H1 (cell line): ENCODE results near the gene ACSF2. TPM values are rescaled to one million over a fixed set of nuclear protein-coding genes. Genes with fewer than 3 reads are reported as not detected.
A peak's percentile ranks its signal among the peaks of the same experiment; 100 is the strongest.

Experiments used
- polyA plus RNA-seq, 7 experiments: library from polyadenylated mRNA; depleted of rRNA in 3 of 7; stranded (reverse) in 5 of 7; unstranded in 2 of 7; fragments of >200 nt in 5 of 7; fragments of 200-250 nt in 2 of 7; gene quantifications; 1 replicate in 5 of 7; 2 replicates in 1 of 7; 4 replicates in 1 of 7; pipeline versions ENCODE4 v1.2.1 to v1.2.3, GENCODE V29; 2011 to 2013; ENCODE audit warnings: missing spikeins in 2 of 7, mixed read lengths in 2 of 7
- total RNA-seq: library from RNA; stranded (reverse); fragmentation: NEBNext Ultra II Directional; extraction: Animal tissue kit (Norgen Biotek cat#: 25700); gene quantifications from 2 replicates; pipeline ENCODE4 v1.2.1, GENCODE V29; 2021
- TF ChIP-seq, protein P1 (sequence below): IDR thresholded peaks from 2 replicates; pipeline ENCODE4 v1.6.1; 2012; ENCODE audit warnings: inconsistent platforms

ACSF2 gene
- total and polyA plus RNA-seq, 2 of the 8 experiments (the other 6 are each of a cell fraction or from before 2014, with no cell fraction given): 14.5 to 16.3 TPM

DNA sequence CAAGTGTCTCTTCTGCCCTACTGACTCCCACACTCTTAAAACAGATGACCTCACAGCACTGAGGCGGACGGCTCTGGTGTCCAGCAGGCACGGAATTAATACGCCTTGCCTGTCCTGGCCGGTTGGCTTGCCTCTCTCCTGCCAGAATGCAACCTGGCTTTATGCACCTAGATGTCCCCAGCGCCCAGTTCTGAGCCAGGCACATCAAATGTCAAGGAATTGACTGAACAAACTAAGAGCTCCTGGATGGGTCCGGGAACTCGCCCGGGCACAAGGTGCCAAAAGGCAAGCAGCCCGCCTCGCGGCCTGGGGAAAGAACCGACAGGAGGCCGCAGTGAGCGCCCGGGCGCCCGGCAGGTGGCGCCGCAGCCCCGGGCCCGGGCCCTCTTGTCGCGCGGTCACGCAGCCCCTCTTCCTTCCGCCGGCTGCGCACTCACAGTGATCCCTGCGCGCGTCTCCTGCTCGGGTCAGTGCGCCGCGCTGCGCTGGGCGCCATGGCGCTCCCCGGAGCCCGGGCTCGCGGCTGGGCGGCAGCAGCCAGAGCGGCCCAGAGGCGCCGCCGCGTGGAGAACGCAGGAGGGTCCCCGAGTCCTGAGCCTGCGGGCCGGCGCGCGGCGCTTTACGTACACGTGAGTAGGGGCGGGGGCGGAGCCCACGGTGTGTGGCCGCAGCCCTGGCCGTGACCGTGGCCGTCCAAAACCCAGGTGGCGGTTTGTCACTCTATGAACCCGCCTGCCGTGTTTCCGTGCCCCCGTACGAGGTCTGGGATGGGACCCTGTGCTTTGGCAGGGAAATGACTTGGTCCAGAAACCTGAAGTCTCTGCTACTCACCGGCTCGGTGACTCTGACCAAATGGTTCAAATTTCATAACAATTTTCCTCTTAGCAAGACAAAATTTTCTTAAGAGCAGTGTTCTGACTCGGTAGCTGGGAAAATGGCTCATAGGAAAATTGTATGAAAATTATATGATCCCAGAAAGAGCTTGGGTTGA, 52.7 kb downstream of the ACSF2 start, which contains the start of gene RSAD1 (continued):
- TF ChIP-seq, protein P1, sequence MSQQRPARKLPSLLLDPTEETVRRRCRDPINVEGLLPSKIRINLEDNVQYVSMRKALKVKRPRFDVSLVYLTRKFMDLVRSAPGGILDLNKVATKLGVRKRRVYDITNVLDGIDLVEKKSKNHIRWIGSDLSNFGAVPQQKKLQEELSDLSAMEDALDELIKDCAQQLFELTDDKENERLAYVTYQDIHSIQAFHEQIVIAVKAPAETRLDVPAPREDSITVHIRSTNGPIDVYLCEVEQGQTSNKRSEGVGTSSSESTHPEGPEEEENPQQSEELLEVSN: peak; percentile 63; the same call in 1 of the 2 replicates
